B cell (primary cell): ENCODE data around the gene DDA1. TPM values are rescaled to one million over a fixed set of nuclear protein-coding genes. Genes with fewer than 3 reads are reported as not detected.

ENCODE experiments used
- ATAC-seq: fragments of 200-7000 bp; cut with Tn5 transposase; one replicate; pipeline ENCODE4 v1.10.0; 2021; ENCODE audit warnings: low read depth, mild to moderate bottlenecking, moderate number of reproducible peaks, moderate library complexity
- CTCF ChIA-PET: fragments of 350-600 bp; sonication (Branson Sonifier 250); formaldehyde crosslinking; loops from one replicate; lab custom pipeline; 2021; ENCODE audit warnings: antibody characterized with exemption, inconsistent platforms; lab: Charles Lee
- POLR2A ChIA-PET: fragments of 350-600 bp; sonication (Branson Sonifier 250); formaldehyde crosslinking; loops from one replicate; lab custom pipeline; 2021; ENCODE audit warnings: antibody characterized with exemption; lab: Charles Lee
- DNase-seq: peaks from one replicate; pipeline ENCODE4 v3.0.0; 2013
- H2AFZ ChIP-seq: 2 replicates; pipeline ENCODE4 v1.6.1; 2012; ENCODE audit warnings: mild to moderate bottlenecking, low read depth, low read length; ENCODE audit not compliant: insufficient read depth, poor library complexity, severe bottlenecking
- H3K27ac ChIP-seq, 2 donors: 1 replicate in 1 of 2; 2 replicates in 1 of 2; pipeline ENCODE4 v1.5.1; 2012 to 2013; ENCODE audit warnings: low read length in 2 of 2, mild to moderate bottlenecking in 2 of 2, moderate library complexity in 1 of 2
- H3K27me3 ChIP-seq, 4 experiments: fragments of 200-600 bp in 1 of 4; sonication (generic) in 1 of 4; replicated peaks in 1 of 4; 1 replicate in 2 of 4; 2 replicates in 2 of 4; pipeline versions ENCODE4 v1.6.1 to v1.7.0; 2013 to 2016; ENCODE audit warnings: low read length in 3 of 4, mild to moderate bottlenecking in 2 of 4, mixed read lengths in 1 of 4, moderate library complexity in 1 of 4; ENCODE audit not compliant: insufficient read depth in 4 of 4, control insufficient read depth in 3 of 4; ENCODE audit errors: control extremely low read depth in 1 of 4
- H3K36me3 ChIP-seq, 2 experiments: replicated peaks in 1 of 2; 1 replicate in 1 of 2; 2 replicates in 1 of 2; pipeline versions ENCODE4 v1.6.1 to v1.7.1; 2013; ENCODE audit warnings: low read length in 1 of 2; ENCODE audit not compliant: insufficient read depth in 2 of 2, control insufficient read depth in 1 of 2; ENCODE audit errors: control extremely low read depth in 1 of 2, extremely low read depth in 1 of 2
- H3K4me1 ChIP-seq, 2 donors: fragments of 200-600 bp in 1 of 2; sonication (generic) in 1 of 2; 1 replicate in 1 of 2; 2 replicates in 1 of 2; pipeline versions ENCODE4 v1.5.1 to v1.6.1; 2013 to 2017; ENCODE audit warnings: low read length in 2 of 2; ENCODE audit not compliant: control insufficient read depth in 2 of 2, insufficient read depth in 2 of 2
- H3K4me2 ChIP-seq: replicated peaks from 2 replicates; pipeline ENCODE3; 2012; ENCODE audit warnings: mild to moderate bottlenecking, low read depth, low read length; ENCODE audit not compliant: poor library complexity, severe bottlenecking
- H3K4me3 ChIP-seq, 5 experiments: fragments of 200-600 bp in 1 of 5; sonication (generic) in 1 of 5; 1 replicate in 3 of 5; 2 replicates in 2 of 5; pipeline versions ENCODE4 v1.5.1 to v1.7.0; 2011 to 2016; ENCODE audit warnings: low read length in 4 of 5, mild to moderate bottlenecking in 4 of 5, low read depth in 2 of 5, control low read depth in 1 of 5, moderate library complexity in 1 of 5; ENCODE audit not compliant: insufficient read depth in 1 of 5; ENCODE audit errors: control extremely low read depth in 1 of 5, extremely low read depth in 1 of 5
- H3K79me2 ChIP-seq: fragments of 200-600 bp; sonication (generic); one replicate; pipeline ENCODE4 v1.6.0; 2016; ENCODE audit warnings: low read length; ENCODE audit not compliant: control insufficient read depth, insufficient read depth
- H3K9ac ChIP-seq: fragments of 200-600 bp; sonication (generic); 2 replicates; pipeline ENCODE4 v1.6.1; 2017; ENCODE audit warnings: mild to moderate bottlenecking, low read length, moderate library complexity
- H3K9me3 ChIP-seq, 3 donors: one replicate each; pipeline versions ENCODE4 v1.6.1 to v1.7.1; 2013; ENCODE audit warnings: low read length in 2 of 3; ENCODE audit not compliant: control insufficient read depth in 2 of 3, insufficient read depth in 1 of 3; ENCODE audit errors: control extremely low read depth in 1 of 3
- H4K20me1 ChIP-seq: 2 replicates; pipeline ENCODE4 v1.6.0; 2012; ENCODE audit warnings: mild to moderate bottlenecking, low read length; ENCODE audit not compliant: insufficient read depth, control insufficient read depth, poor library complexity, severe bottlenecking
- H3K27ac Mint-ChIP-seq: one replicate; pipeline ENCODE4 v1.8.0; 2021; ENCODE audit warnings: mixed read lengths
- H3K27me3 Mint-ChIP-seq: one replicate; pipeline ENCODE4 v1.8.0; 2021; ENCODE audit warnings: mixed read lengths
- H3K4me1 Mint-ChIP-seq: one replicate; pipeline ENCODE4 v1.8.0; 2021; ENCODE audit warnings: mixed read lengths
- H3K4me3 Mint-ChIP-seq: one replicate; pipeline ENCODE4 v1.8.0; 2021; ENCODE audit warnings: mixed read lengths
- H3K9me3 Mint-ChIP-seq: one replicate; pipeline ENCODE4 v1.8.0; 2022; ENCODE audit warnings: mixed read lengths; ENCODE audit not compliant: insufficient read depth
- EZH2 ChIP-seq: IDR thresholded peaks from 2 replicates; pipeline ENCODE4 v1.6.1; 2012; ENCODE audit warnings: borderline replicate concordance, low read depth, mild to moderate bottlenecking, moderate library complexity, low read length; ENCODE audit not compliant: insufficient read depth, poor library complexity, severe bottlenecking
- WGBS: methylation state at CpG from one replicate; pipeline ENCODE4 v1.1.5; 2013; ENCODE audit warnings: missing lambda C conversion rate; ENCODE audit not compliant: insufficient coverage; 5-methylcytosine and 5-hydroxymethylcytosine counted together
- intact Hi-C: fragments of 100-400 bp; cut with micrococcal nuclease; formaldehyde crosslinking; loops from one replicate; pipeline ENCODE4 v1.10.0; 2022
- polyA plus RNA-seq: library from polyadenylated mRNA; depleted of rRNA; stranded (reverse); fragments of >200 nt; gene quantifications from 2 replicates; pipeline ENCODE4 v1.2.3, GENCODE V29; 2012
- total RNA-seq, 2 donors: library from RNA; stranded (reverse); fragments of 120-200 nt in 1 of 2; gene quantifications; 1 replicate in 1 of 2; 2 replicates in 1 of 2; pipeline versions ENCODE4 v1.2.3 to v1.2.4, GENCODE V29; 2013 to 2022
- TF ChIP-seq, protein P1 (sequence below): fragments of 200-600 bp; IDR thresholded peaks from one replicate; pipeline ENCODE4 v1.8.0; 2022; ENCODE audit warnings: antibody characterized with exemption, mild to moderate bottlenecking

DDA1 gene
- total and polyA plus RNA-seq, 2 donors (not counting 1 experiment from before 2014, with no cell fraction given) = 38.4 TPM

- Histone ChIP-seq H3K27me3 (no peaks in the 10 kb centered on the region), H2AFZ (peak within 1 kb of the TSS; percentile 83), H3K27ac (peak within 1 kb of the TSS; percentile 70 to 71), H3K9me3 (no peaks in the 10 kb centered on the region), H3K79me2 (peaks cover 50% of the 10 kb centered on the region), H3K4me1 (peaks cover 38 to 56% of the 10 kb centered on the region in 2 donors), H3K36me3 (no peaks in the 10 kb centered on the region), H3K4me3 (peak within 1 kb of the TSS; percentile 49 to 74 (median 73)), H3K9ac (peak within 1 kb of the TSS; percentile 72), H4K20me1 (peaks cover 13% of the 10 kb centered on the region), H3K4me2 (peak within 1 kb of the TSS; percentile 96)
- ATAC-seq (peak; percentile 69), DNase-seq (peak; percentile 100)
- no peaks in the 10 kb centered on the region for H3K9me3 Mint-ChIP-seq
- WGBS = 0% methylated on average over 55 of the region's 55 CpGs
- POLR2A ChIA-PET = interaction anchor here (0.6 to 1.5 kb wide), 17 partner anchors 14 to 1355 kb away, joined by 3 to 12 read pairs (median 6); partner anchors contain the start of genes ANO8, BABAM1 and USE1
- H3K4me1 Mint-ChIP-seq = peaks cover 56% of the 10 kb centered on the region
- H3K27ac Mint-ChIP-seq = peak within 1 kb of the TSS; percentile 90
- CTCF ChIA-PET = interaction anchor here (0.6 to 2.9 kb wide), 21 partner anchors 11 to 858 kb away, joined by 3 to 18 read pairs (median 4); partner anchors contain the start of genes ANKLE1, ANO8, BABAM1 and USE1
- TF ChIP-seq, protein P1, sequence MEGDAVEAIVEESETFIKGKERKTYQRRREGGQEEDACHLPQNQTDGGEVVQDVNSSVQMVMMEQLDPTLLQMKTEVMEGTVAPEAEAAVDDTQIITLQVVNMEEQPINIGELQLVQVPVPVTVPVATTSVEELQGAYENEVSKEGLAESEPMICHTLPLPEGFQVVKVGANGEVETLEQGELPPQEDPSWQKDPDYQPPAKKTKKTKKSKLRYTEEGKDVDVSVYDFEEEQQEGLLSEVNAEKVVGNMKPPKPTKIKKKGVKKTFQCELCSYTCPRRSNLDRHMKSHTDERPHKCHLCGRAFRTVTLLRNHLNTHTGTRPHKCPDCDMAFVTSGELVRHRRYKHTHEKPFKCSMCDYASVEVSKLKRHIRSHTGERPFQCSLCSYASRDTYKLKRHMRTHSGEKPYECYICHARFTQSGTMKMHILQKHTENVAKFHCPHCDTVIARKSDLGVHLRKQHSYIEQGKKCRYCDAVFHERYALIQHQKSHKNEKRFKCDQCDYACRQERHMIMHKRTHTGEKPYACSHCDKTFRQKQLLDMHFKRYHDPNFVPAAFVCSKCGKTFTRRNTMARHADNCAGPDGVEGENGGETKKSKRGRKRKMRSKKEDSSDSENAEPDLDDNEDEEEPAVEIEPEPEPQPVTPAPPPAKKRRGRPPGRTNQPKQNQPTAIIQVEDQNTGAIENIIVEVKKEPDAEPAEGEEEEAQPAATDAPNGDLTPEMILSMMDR = peak; percentile 76
- TF ChIP-seq EZH2 = no peak
- intact Hi-C loops = loop anchor here (1.0 to 10.0 kb wide), 9 partner anchors 13 to 718 kb away; partner anchors contain the start of genes BABAM1, HAUS8, MYO9B and OCEL1
- peak within 1 kb of the TSS; percentile 91 for H3K4me3 Mint-ChIP-seq
- H3K27me3 Mint-ChIP-seq = no peaks in the 10 kb centered on the region
Observed at GRCh38 chr19:17305517-17306284, 3.7 kb upstream of the DDA1 start, which contains the start of gene MRPL34. Gene MRPL34 (plus strand): TSS chr19:17305872. CDS start chr19:17305893, 21 bp downstream.
